HepG2 (cell line): Measurements from ENCODE around the gene ABCB9. TPM values are rescaled to one million over a fixed set of nuclear protein-coding genes. Genes with fewer than 3 reads are reported as not detected.

Experiments
- ELF3 ChIP-seq: IDR thresholded peaks from 2 replicates; pipeline ENCODE4 v1.6.1; 2016; ENCODE audit warnings: missing genetic modification reagents, missing compliant biosample characterization
- HMG20B ChIP-seq: conservative IDR thresholded peaks from 2 replicates; pipeline ENCODE4 v1.6.1; 2016; ENCODE audit warnings: missing genetic modification reagents, missing compliant biosample characterization
- JDP2 ChIP-seq: sonication (generic); formaldehyde crosslinking; IDR thresholded peaks from 2 replicates; pipeline ENCODE4 v1.8.1; 2022; ENCODE audit warnings: missing genetic modification reagents, borderline replicate concordance
- KAT8 ChIP-seq: IDR thresholded peaks from 2 replicates; pipeline ENCODE4 v1.6.1; 2016; ENCODE audit warnings: missing genetic modification reagents, missing compliant biosample characterization
- KLF12 ChIP-seq: sonication (generic); formaldehyde crosslinking; IDR thresholded peaks from 2 replicates; pipeline ENCODE4 v1.4.0; 2020; ENCODE audit warnings: missing genetic modification reagents, borderline replicate concordance
- MXD4 ChIP-seq: IDR thresholded peaks from 2 replicates; pipeline ENCODE4 v1.6.1; 2016; ENCODE audit warnings: mild to moderate bottlenecking, missing biosample characterization, missing genetic modification reagents
- NR2F6 ChIP-seq, 2 experiments: IDR thresholded peaks; 2 replicates each; pipeline ENCODE4 v1.6.1; 2016; ENCODE audit warnings: antibody characterized with exemption in 1 of 2, mild to moderate bottlenecking in 1 of 2
- SAP130 ChIP-seq: IDR thresholded peaks from 2 replicates; pipeline ENCODE4 v1.6.1; 2016; ENCODE audit warnings: low read depth
- SMYD3 ChIP-seq: sonication (generic); formaldehyde crosslinking; IDR thresholded peaks from 2 replicates; pipeline ENCODE4 v1.8.1; 2023; ENCODE audit warnings: mild to moderate bottlenecking, missing genetic modification reagents
- ZBTB38 ChIP-seq: sonication (generic); formaldehyde crosslinking; IDR thresholded peaks from 2 replicates; pipeline ENCODE4 v1.5.1; 2020; ENCODE audit warnings: mild to moderate bottlenecking, missing genetic modification reagents
- ZNF34 ChIP-seq: sonication (generic); formaldehyde crosslinking; IDR thresholded peaks from 2 replicates; pipeline ENCODE4 v1.4.0; 2020; ENCODE audit warnings: mild to moderate bottlenecking, missing genetic modification reagents, borderline replicate concordance
- ZNF589 ChIP-seq: sonication (generic); formaldehyde crosslinking; conservative IDR thresholded peaks from 2 replicates; pipeline ENCODE4 v1.8.0; 2022; ENCODE audit warnings: mild to moderate bottlenecking, moderate library complexity, missing genetic modification reagents
- ZSCAN12 ChIP-seq: sonication (generic); formaldehyde crosslinking; IDR thresholded peaks from 2 replicates; pipeline ENCODE4 v1.9.0; 2021; ENCODE audit warnings: mild to moderate bottlenecking, missing genetic modification reagents
- polyA plus RNA-seq, 8 experiments: library from polyadenylated mRNA; depleted of rRNA in 3 of 8; stranded (reverse) in 7 of 8; unstranded in 1 of 8; fragments of >200 nt; fragmentation: Illumina TruSeq in 4 of 8; extraction: Trizol in 4 of 8; gene quantifications; 2 replicates each; pipeline versions ENCODE4 v1.2.1 to v1.2.3, GENCODE V29; 2011 to 2016; ENCODE audit warnings: low read depth in 4 of 8, missing spikeins in 1 of 8, mixed read lengths in 1 of 8; ENCODE audit not compliant: insufficient read depth in 1 of 8
- total RNA-seq, 5 experiments: library from RNA; depleted of rRNA; stranded (reverse); fragments of >200 nt; fragmentation: Illumina TruSeq; extraction: Trizol; gene quantifications; 2 replicates each; pipeline ENCODE4 v1.2.3, GENCODE V29; 2016; ENCODE audit warnings: low read depth in 1 of 5
- TF ChIP-seq, protein P1 (sequence below): sonication (generic); formaldehyde crosslinking; IDR thresholded peaks from 2 replicates; pipeline ENCODE4 v1.5.0; 2020; ENCODE audit warnings: mild to moderate bottlenecking, low read depth, missing genetic modification reagents, borderline replicate concordance
- TF ChIP-seq, protein P2 (sequence below): sonication (generic); formaldehyde crosslinking; conservative IDR thresholded peaks from 2 replicates; pipeline ENCODE4 v1.4.0; 2020; ENCODE audit warnings: mild to moderate bottlenecking, missing genetic modification reagents, moderate library complexity
- TF ChIP-seq, protein P3 (sequence below): sonication (generic); formaldehyde crosslinking; IDR thresholded peaks from 2 replicates; pipeline ENCODE4 v1.4.0; 2020; ENCODE audit warnings: missing genetic modification reagents, borderline replicate concordance
- TF ChIP-seq, protein P4 (sequence below): sonication (generic); formaldehyde crosslinking; IDR thresholded peaks from 2 replicates; pipeline ENCODE4 v1.5.0; 2020; ENCODE audit warnings: mild to moderate bottlenecking, missing genetic modification reagents, borderline replicate concordance
- TF ChIP-seq, protein P5 (sequence below): sonication (generic); formaldehyde crosslinking; IDR thresholded peaks from 2 replicates; pipeline ENCODE4 v1.5.1; 2020; ENCODE audit warnings: missing genetic modification reagents, mild to moderate bottlenecking, borderline replicate concordance

ABCB9 gene
- total and polyA plus RNA-seq, 2 of the 13 experiments (the other 11 are each of a cell fraction or from before 2014, with no cell fraction given) = 5.1 to 6.0 TPM

DNA sequence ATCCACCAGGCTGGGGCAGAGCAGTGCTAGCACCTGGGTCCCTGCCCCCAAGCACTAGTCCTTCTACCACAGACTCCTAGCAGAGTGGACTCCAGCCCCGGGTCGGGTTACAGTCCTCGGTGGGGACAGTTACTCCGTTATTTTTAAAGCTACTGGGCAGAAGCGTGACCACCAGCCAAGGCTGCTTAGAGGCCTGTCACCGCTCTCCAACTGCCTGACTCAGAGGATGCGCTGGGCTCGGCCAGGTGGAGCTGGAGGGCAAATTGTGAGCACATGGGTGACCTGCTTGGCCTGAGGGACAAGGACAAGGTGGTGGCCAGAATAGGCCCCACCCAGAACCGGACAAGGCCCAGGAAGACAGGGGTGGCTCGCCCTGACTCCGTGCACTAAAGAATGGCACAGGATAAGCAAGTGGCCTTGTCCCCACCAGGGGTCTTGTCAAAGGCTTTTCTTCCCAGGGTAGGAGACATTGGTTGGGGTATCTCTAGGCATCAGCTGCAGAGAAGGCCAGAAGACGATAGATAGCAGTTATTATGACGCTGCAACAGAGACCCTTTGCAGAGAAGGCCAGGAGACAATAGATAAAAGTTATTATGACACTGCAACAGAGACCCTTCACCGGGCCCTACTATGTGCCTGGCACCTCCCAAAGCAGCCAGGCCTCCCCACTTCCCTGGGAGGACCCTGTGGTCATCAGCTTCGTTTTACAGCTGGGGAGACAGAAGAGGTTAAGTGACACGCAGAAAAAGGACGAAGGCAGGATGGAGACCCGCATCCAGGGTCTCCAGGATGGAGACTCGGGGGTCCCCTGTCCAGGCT is 1.6 kb downstream of the ABCB9 start (continued):
- TF ChIP-seq NR2F6 (IDR thresholded peaks at IDR 0.05) = no peak
- peak; percentile 16; the same call in 1 of the 2 replicates for TF ChIP-seq NR2F6 (CRISPR knock-in tag; IDR thresholded peaks at IDR 0.05)
- no peak for TF ChIP-seq ZSCAN12 (CRISPR knock-in tag)
- TF ChIP-seq, protein P1, sequence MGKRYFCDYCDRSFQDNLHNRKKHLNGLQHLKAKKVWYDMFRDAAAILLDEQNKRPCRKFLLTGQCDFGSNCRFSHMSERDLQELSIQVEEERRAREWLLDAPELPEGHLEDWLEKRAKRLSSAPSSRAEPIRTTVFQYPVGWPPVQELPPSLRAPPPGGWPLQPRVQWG (CRISPR knock-in tag) = no peak
- no peak for TF ChIP-seq ZNF34 (CRISPR knock-in tag)
- TF ChIP-seq HMG20B = no peak
- TF ChIP-seq JDP2 (CRISPR knock-in tag) = no peak
- TF ChIP-seq MXD4 (CRISPR knock-in tag) = no peak
- TF ChIP-seq, protein P2, sequence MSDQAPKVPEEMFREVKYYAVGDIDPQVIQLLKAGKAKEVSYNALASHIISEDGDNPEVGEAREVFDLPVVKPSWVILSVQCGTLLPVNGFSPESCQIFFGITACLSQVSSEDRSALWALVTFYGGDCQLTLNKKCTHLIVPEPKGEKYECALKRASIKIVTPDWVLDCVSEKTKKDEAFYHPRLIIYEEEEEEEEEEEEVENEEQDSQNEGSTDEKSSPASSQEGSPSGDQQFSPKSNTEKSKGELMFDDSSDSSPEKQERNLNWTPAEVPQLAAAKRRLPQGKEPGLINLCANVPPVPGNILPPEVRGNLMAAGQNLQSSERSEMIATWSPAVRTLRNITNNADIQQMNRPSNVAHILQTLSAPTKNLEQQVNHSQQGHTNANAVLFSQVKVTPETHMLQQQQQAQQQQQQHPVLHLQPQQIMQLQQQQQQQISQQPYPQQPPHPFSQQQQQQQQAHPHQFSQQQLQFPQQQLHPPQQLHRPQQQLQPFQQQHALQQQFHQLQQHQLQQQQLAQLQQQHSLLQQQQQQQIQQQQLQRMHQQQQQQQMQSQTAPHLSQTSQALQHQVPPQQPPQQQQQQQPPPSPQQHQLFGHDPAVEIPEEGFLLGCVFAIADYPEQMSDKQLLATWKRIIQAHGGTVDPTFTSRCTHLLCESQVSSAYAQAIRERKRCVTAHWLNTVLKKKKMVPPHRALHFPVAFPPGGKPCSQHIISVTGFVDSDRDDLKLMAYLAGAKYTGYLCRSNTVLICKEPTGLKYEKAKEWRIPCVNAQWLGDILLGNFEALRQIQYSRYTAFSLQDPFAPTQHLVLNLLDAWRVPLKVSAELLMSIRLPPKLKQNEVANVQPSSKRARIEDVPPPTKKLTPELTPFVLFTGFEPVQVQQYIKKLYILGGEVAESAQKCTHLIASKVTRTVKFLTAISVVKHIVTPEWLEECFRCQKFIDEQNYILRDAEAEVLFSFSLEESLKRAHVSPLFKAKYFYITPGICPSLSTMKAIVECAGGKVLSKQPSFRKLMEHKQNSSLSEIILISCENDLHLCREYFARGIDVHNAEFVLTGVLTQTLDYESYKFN (CRISPR knock-in tag) = peak; percentile 44
- no peak for TF ChIP-seq KAT8 (CRISPR knock-in tag)
- TF ChIP-seq, protein P3, sequence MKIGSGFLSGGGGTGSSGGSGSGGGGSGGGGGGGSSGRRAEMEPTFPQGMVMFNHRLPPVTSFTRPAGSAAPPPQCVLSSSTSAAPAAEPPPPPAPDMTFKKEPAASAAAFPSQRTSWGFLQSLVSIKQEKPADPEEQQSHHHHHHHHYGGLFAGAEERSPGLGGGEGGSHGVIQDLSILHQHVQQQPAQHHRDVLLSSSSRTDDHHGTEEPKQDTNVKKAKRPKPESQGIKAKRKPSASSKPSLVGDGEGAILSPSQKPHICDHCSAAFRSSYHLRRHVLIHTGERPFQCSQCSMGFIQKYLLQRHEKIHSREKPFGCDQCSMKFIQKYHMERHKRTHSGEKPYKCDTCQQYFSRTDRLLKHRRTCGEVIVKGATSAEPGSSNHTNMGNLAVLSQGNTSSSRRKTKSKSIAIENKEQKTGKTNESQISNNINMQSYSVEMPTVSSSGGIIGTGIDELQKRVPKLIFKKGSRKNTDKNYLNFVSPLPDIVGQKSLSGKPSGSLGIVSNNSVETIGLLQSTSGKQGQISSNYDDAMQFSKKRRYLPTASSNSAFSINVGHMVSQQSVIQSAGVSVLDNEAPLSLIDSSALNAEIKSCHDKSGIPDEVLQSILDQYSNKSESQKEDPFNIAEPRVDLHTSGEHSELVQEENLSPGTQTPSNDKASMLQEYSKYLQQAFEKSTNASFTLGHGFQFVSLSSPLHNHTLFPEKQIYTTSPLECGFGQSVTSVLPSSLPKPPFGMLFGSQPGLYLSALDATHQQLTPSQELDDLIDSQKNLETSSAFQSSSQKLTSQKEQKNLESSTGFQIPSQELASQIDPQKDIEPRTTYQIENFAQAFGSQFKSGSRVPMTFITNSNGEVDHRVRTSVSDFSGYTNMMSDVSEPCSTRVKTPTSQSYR (CRISPR knock-in tag) = peak; percentile 58; the same call in 1 of the 2 replicates
- peak; percentile 63; the same call in 1 of the 2 replicates for TF ChIP-seq SAP130 (CRISPR knock-in tag)
- TF ChIP-seq KLF12 = no peak
- peak; percentile 34; the same call in 1 of the 2 replicates for TF ChIP-seq ZBTB38 (CRISPR knock-in tag)
- TF ChIP-seq ELF3 = no peak
- TF ChIP-seq ZNF589 (CRISPR knock-in tag) = no peak
- TF ChIP-seq, protein P4, sequence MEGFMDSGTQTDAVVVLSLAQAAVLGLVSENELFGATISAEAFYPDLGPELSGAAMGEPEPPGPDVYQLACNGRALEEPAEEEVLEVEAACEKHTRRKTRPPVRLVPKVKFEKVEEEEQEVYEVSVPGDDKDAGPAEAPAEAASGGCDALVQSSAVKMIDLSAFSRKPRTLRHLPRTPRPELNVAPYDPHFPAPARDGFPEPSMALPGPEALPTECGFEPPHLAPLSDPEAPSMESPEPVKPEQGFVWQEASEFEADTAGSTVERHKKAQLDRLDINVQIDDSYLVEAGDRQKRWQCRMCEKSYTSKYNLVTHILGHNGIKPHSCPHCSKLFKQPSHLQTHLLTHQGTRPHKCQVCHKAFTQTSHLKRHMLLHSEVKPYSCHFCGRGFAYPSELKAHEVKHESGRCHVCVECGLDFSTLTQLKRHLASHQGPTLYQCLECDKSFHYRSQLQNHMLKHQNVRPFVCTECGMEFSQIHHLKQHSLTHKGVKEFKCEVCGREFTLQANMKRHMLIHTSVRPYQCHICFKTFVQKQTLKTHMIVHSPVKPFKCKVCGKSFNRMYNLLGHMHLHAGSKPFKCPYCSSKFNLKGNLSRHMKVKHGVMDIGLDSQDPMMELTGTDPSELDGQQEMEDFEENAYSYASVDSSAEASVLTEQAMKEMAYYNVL (CRISPR knock-in tag) = no peak
- TF ChIP-seq, protein P5, sequence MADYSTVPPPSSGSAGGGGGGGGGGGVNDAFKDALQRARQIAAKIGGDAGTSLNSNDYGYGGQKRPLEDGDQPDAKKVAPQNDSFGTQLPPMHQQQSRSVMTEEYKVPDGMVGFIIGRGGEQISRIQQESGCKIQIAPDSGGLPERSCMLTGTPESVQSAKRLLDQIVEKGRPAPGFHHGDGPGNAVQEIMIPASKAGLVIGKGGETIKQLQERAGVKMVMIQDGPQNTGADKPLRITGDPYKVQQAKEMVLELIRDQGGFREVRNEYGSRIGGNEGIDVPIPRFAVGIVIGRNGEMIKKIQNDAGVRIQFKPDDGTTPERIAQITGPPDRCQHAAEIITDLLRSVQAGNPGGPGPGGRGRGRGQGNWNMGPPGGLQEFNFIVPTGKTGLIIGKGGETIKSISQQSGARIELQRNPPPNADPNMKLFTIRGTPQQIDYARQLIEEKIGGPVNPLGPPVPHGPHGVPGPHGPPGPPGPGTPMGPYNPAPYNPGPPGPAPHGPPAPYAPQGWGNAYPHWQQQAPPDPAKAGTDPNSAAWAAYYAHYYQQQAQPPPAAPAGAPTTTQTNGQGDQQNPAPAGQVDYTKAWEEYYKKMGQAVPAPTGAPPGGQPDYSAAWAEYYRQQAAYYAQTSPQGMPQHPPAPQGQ (CRISPR knock-in tag) = no peak
- no peak for TF ChIP-seq SMYD3 (CRISPR knock-in tag)
